Mesenchymal stem cell (in vitro differentiated cells and primary cell): ENCODE data around the gene BAAT.

Experiments
- DNase-seq: peaks from one replicate; pipeline ENCODE4 v3.0.0-alpha.2; 2013
- H2AFZ ChIP-seq: one replicate; pipeline ENCODE4 v1.6.1; 2013; ENCODE audit warnings: low read depth, mild to moderate bottlenecking, control low read depth, inconsistent platforms, low read length, moderate library complexity
- H2AK5ac ChIP-seq: 2 replicates; pipeline ENCODE4 v1.6.1; 2013; ENCODE audit warnings: low read length, moderate library complexity, mild to moderate bottlenecking, inconsistent platforms; ENCODE audit not compliant: severe bottlenecking
- H2BK120ac ChIP-seq: one replicate; pipeline ENCODE4 v1.6.1; 2013; ENCODE audit warnings: low read depth, mild to moderate bottlenecking, inconsistent platforms, low read length, moderate library complexity
- H2BK12ac ChIP-seq, 2 experiments: one replicate each; pipeline ENCODE4 v1.6.1; 2013; ENCODE audit warnings: inconsistent platforms in 2 of 2, low read length in 2 of 2, mild to moderate bottlenecking in 2 of 2, moderate library complexity in 2 of 2, control low read depth in 1 of 2
- H2BK15ac ChIP-seq: one replicate; pipeline ENCODE4 v1.6.1; 2013; ENCODE audit warnings: mild to moderate bottlenecking, low read depth, inconsistent platforms; ENCODE audit not compliant: poor library complexity, severe bottlenecking
- H2BK5ac ChIP-seq: 2 replicates; pipeline ENCODE4 v1.6.1; 2013; ENCODE audit warnings: low read depth, mild to moderate bottlenecking, low read length, control low read depth, inconsistent platforms; ENCODE audit not compliant: poor library complexity, severe bottlenecking
- H3K14ac ChIP-seq, 2 experiments: one replicate each; pipeline ENCODE4 v1.6.1; 2013; ENCODE audit warnings: inconsistent platforms in 2 of 2, low read length in 2 of 2, control low read depth in 1 of 2, mild to moderate bottlenecking in 1 of 2, moderate library complexity in 1 of 2
- H3K18ac ChIP-seq, 2 experiments: one replicate each; pipeline ENCODE4 v1.6.1; 2013; ENCODE audit warnings: inconsistent platforms in 2 of 2, low read length in 2 of 2, control low read depth in 1 of 2, low read depth in 1 of 2, mild to moderate bottlenecking in 1 of 2
- H3K23ac ChIP-seq, 2 experiments: one replicate each; pipeline ENCODE4 v1.6.1; 2013; ENCODE audit warnings: inconsistent platforms in 2 of 2, low read length in 2 of 2, mild to moderate bottlenecking in 2 of 2, moderate library complexity in 2 of 2, control low read depth in 1 of 2
- H3K27ac ChIP-seq: 2 replicates; pipeline ENCODE4 v1.5.1; 2013; ENCODE audit warnings: mild to moderate bottlenecking, moderate library complexity, low read length, control low read depth, inconsistent platforms; ENCODE audit not compliant: poor library complexity, severe bottlenecking
- H3K27me3 ChIP-seq, 2 experiments: 2 replicates each; pipeline versions ENCODE4 v1.6.1 to v1.7.0; 2013; ENCODE audit warnings: low read length in 2 of 2, mild to moderate bottlenecking in 2 of 2, moderate library complexity in 2 of 2, control low read depth in 1 of 2, inconsistent platforms in 1 of 2; ENCODE audit not compliant: control insufficient read depth in 1 of 2, insufficient read depth in 1 of 2
- H3K36me3 ChIP-seq, 2 experiments: 2 replicates each; pipeline versions ENCODE4 v1.6.1 to v1.7.0; 2013; ENCODE audit warnings: low read length in 2 of 2, control low read depth in 1 of 2, inconsistent platforms in 1 of 2, low read depth in 1 of 2, mild to moderate bottlenecking in 1 of 2; ENCODE audit not compliant: insufficient read depth in 2 of 2, control insufficient read depth in 1 of 2
- H3K4ac ChIP-seq, 2 experiments: one replicate each; pipeline ENCODE4 v1.6.1; 2013; ENCODE audit warnings: inconsistent platforms in 2 of 2, low read length in 2 of 2, mild to moderate bottlenecking in 2 of 2, moderate library complexity in 2 of 2, control low read depth in 1 of 2, low read depth in 1 of 2
- H3K4me1 ChIP-seq: 2 replicates; pipeline ENCODE4 v1.6.1; 2013; ENCODE audit warnings: low read depth, low read length, control low read depth; ENCODE audit not compliant: control insufficient read depth, insufficient read depth
- H3K4me2 ChIP-seq: 2 replicates; pipeline ENCODE4 v1.6.1; 2013; ENCODE audit warnings: low read length, mild to moderate bottlenecking, inconsistent platforms; ENCODE audit not compliant: poor library complexity, severe bottlenecking
- H3K4me3 ChIP-seq, 2 experiments: 2 replicates each; pipeline versions ENCODE4 v1.5.1 to v1.7.0; 2013; ENCODE audit warnings: low read length in 2 of 2, mild to moderate bottlenecking in 2 of 2, control low read depth in 1 of 2, low read depth in 1 of 2; ENCODE audit not compliant: insufficient read depth in 1 of 2
- H3K79me1 ChIP-seq: replicated peaks from 2 replicates; pipeline ENCODE4 v1.6.1; 2013; ENCODE audit warnings: mild to moderate bottlenecking, control low read depth, low read length, inconsistent platforms; ENCODE audit not compliant: poor library complexity, severe bottlenecking
- H3K9ac ChIP-seq: 2 replicates; pipeline ENCODE4 v1.7.0; 2013; ENCODE audit warnings: mild to moderate bottlenecking, low read length, moderate library complexity
- H3K9me3 ChIP-seq: 2 replicates; pipeline ENCODE4 v1.7.0; 2013; ENCODE audit warnings: mild to moderate bottlenecking, low read length; ENCODE audit not compliant: control insufficient read depth
- H4K8ac ChIP-seq: one replicate; pipeline ENCODE4 v1.6.1; 2013; ENCODE audit warnings: inconsistent platforms, mild to moderate bottlenecking, low read length, moderate library complexity
- H4K91ac ChIP-seq: one replicate; pipeline ENCODE4 v1.6.1; 2013; ENCODE audit warnings: mild to moderate bottlenecking, low read length, inconsistent platforms
- WGBS: methylation state at CpG from one replicate; pipeline ENCODE4 v1.1.7; 2013; ENCODE audit warnings: mixed read lengths; 5-methylcytosine and 5-hydroxymethylcytosine counted together

Gene BAAT

GRCh38 chr9:101417389-101417788, 32.6 kb upstream of the BAAT start:
- Histone ChIP-seq H3K27me3 (no peaks in the 10 kb centered on the region), H2BK15ac (no peak overlapping the region), H3K23ac (no peak overlapping the region), H3K36me3 (no peaks in the 10 kb centered on the region), H4K8ac (no peak overlapping the region), H3K79me1 (no peaks in the 10 kb centered on the region), H2BK5ac (no peak overlapping the region), H3K9ac (no peak overlapping the region), H2AK5ac (no peak overlapping the region), H3K4me1 (no peaks in the 10 kb centered on the region), H2BK12ac (no peak overlapping the region), H2BK120ac (no peak overlapping the region), H4K91ac (no peak overlapping the region), H3K4me3 (no peak overlapping the region), H3K14ac (no peak overlapping the region), H3K9me3 (peaks cover 26% of the 10 kb centered on the region), H3K4ac (no peak overlapping the region), H3K18ac (no peak overlapping the region), H3K27ac (no peak overlapping the region), H2AFZ (no peak overlapping the region), H3K4me2 (no peak overlapping the region)
- no peak for DNase-seq

GRCh38 chr9:101415578-101415977, 30.8 kb upstream of the BAAT start:
- H2AK5ac ChIP-seq, result no peak overlapping the region
- no peak overlapping the region for H3K14ac ChIP-seq
- no peak overlapping the region for H3K27ac ChIP-seq
- H3K27me3 ChIP-seq, result no peaks in the 10 kb centered on the region
- H3K4me3 ChIP-seq, result no peak overlapping the region
- H3K4me2 ChIP-seq, result no peak overlapping the region
- H2AFZ ChIP-seq, result no peak overlapping the region
- no peak overlapping the region for H3K9ac ChIP-seq
- no peak overlapping the region for H2BK15ac ChIP-seq
- no peak overlapping the region for H2BK12ac ChIP-seq
- H3K4me1 ChIP-seq, result no peaks in the 10 kb centered on the region
- H3K9me3 ChIP-seq, result peaks cover 41% of the 10 kb centered on the region
- no peak overlapping the region for H4K8ac ChIP-seq
- H3K36me3 ChIP-seq, result no peaks in the 10 kb centered on the region
- H3K18ac ChIP-seq, result no peak overlapping the region
- no peak overlapping the region for H3K4ac ChIP-seq
- no peaks in the 10 kb centered on the region for H3K79me1 ChIP-seq
- DNase-seq, result no peak
- H4K91ac ChIP-seq, result no peak overlapping the region
- H2BK5ac ChIP-seq, result no peak overlapping the region
- no peak overlapping the region for H2BK120ac ChIP-seq
- no peak overlapping the region for H3K23ac ChIP-seq

- no peak for DNase-seq
- Histone ChIP-seq H3K4me2 (no peak overlapping the region), H3K14ac (no peak overlapping the region), H3K79me1 (no peaks in the 10 kb centered on the region), H3K4me1 (no peaks in the 10 kb centered on the region), H3K4ac (no peak overlapping the region), H2AFZ (no peak overlapping the region), H2BK120ac (no peak overlapping the region), H3K23ac (no peak overlapping the region), H3K9me3 (peaks cover 48% of the 10 kb centered on the region), H4K8ac (no peak overlapping the region), H3K36me3 (peaks cover 0 to 5% of the 10 kb centered on the region in 2 experiments), H3K27ac (no peak overlapping the region), H4K91ac (no peak overlapping the region), H2BK5ac (no peak overlapping the region), H3K4me3 (no peak overlapping the region), H3K27me3 (no peaks in the 10 kb centered on the region), H2AK5ac (no peak overlapping the region), H2BK12ac (no peak overlapping the region), H3K18ac (no peak overlapping the region), H3K9ac (no peak overlapping the region), H2BK15ac (no peak overlapping the region)
Observed at GRCh38 chr9:101414839-101415238, 30.0 kb upstream of the BAAT start.

GRCh38 chr9:101409079-101409477, 24.3 kb upstream of the BAAT start:
- no peak overlapping the region for H2BK120ac ChIP-seq
- H3K4me1 ChIP-seq, result no peaks in the 10 kb centered on the region

More at GRCh38 chr9:101409079-101409477, 24.3 kb upstream of the BAAT start:
- H4K8ac ChIP-seq, result no peak overlapping the region
- no peak overlapping the region for H4K91ac ChIP-seq
- H3K4me3 ChIP-seq, result peak overlapping the region in 1 of 2 experiments; percentile 61
- peaks cover 1% of the 10 kb centered on the region for H3K79me1 ChIP-seq
- no peak overlapping the region for H3K23ac ChIP-seq
- H3K27ac ChIP-seq, result no peak overlapping the region
- no peak overlapping the region for H3K9ac ChIP-seq
- no peak overlapping the region for H3K18ac ChIP-seq
- no peak overlapping the region for H3K4me2 ChIP-seq
- DNase-seq, result peak; percentile 4
- H2BK15ac ChIP-seq, result no peak overlapping the region
- H2AK5ac ChIP-seq, result no peak overlapping the region
- no peak overlapping the region for H3K14ac ChIP-seq
- H3K36me3 ChIP-seq, result peaks cover 19 to 61% of the 10 kb centered on the region in 2 experiments
- no peak overlapping the region for H2AFZ ChIP-seq
- H3K27me3 ChIP-seq, result no peaks in the 10 kb centered on the region
- 96% methylated on average over 4 of the region's 4 CpGs for WGBS
- no peak overlapping the region for H2BK5ac ChIP-seq
- no peak overlapping the region for H2BK12ac ChIP-seq
- H3K4ac ChIP-seq, result no peak overlapping the region
- H3K9me3 ChIP-seq, result peaks cover 95% of the 10 kb centered on the region
